Stimulated activated CD4-positive, alpha-beta T cell treated with anti-CD3 and anti-CD28 coated beads, Interleukin-1b, Interleukin-23, amount 100 ng/mL, for 48 hours (primary cell): ENCODE results near the gene MAML2.
"Not testable (repeated sequence)": the region's sequence is repeated elsewhere in the genome, so short reads cannot be mapped to it uniquely, and the experiment has no call there.

Experiments used
- DNase-seq: peaks from one replicate; pipeline ENCODE4 v3.0.0-alpha.2; 2020

The MAML2 gene

DNA sequence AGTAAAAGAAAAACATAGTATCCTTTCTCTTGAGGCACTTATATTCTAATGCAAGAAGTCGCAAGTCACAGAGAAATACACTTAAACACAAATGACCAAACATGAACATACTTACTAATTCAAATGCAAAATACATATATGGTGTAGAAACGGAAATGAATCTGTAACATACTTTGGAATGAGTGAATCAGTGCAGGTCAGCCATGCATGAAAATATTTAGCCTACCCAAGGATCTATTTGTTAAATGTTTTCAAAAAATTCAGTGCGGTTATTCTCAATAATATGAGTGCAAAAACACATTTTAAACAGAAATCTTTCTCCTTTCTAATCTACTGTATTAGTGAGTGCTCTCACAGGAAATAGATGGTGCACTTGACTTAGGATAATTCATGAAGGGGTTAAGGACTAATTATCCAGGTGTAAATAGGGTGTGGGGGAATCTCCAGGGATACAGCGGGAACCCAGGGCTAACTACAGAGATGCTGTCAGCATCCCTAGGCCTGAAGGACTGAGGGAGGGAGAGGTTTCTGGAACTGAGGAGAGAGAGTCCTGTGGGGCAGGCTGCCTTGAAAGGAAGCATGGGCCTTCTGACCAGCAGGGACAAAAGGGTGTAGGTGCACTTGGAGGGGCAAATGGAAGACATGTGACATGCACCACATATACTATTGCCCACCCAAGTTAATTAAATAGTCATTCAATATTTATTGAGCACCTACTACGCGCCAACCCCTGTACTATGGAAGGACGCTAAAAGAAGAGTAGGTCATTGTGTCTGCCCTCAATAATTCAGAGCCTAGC lies 139.2 kb downstream of the MAML2 start:
- no peak for DNase-seq

DNA sequence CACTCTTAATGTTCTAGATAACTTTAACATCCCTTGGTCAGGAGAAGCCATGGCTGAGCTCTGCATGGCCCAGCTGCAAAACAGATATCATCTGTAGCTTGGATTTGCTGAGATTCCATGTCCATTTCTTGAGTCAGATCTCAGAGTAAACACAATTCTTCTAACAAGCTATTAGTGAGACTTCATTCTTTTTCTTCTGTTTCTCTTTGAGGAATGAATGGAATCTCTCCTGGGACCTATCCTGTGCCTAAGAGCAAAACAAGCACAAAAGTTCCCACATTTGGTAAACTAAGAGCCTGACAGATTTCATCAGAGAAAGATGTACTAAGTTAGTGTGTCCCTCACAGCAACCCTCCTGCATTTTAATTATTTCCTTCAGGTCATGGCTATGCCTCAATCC lies 142.8 kb downstream of the MAML2 start:
- DNase-seq, result no peak

DNA sequence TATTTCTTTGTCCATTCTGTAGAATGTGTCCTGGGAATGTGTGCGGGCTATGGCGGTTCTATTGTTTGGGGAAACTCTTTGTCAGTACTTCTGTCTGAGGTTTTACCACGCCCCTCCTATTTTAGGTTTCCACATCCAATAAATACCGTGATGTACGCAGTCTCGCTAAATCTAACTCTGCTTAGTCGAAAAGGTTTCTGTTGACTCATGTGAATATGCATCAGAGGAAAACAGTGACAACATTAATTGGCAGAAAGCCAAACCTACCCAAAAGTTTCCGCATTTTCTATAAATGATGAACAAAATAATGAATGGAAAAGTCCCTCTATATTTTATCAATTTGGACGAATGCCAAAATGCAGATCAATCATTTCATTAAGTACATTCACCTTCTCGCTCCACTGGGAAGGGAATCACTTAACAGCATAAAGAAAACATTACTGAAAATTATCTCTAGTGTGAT lies 143.4 kb downstream of the MAML2 start:
- DNase-seq, result peak; percentile 63

DNA sequence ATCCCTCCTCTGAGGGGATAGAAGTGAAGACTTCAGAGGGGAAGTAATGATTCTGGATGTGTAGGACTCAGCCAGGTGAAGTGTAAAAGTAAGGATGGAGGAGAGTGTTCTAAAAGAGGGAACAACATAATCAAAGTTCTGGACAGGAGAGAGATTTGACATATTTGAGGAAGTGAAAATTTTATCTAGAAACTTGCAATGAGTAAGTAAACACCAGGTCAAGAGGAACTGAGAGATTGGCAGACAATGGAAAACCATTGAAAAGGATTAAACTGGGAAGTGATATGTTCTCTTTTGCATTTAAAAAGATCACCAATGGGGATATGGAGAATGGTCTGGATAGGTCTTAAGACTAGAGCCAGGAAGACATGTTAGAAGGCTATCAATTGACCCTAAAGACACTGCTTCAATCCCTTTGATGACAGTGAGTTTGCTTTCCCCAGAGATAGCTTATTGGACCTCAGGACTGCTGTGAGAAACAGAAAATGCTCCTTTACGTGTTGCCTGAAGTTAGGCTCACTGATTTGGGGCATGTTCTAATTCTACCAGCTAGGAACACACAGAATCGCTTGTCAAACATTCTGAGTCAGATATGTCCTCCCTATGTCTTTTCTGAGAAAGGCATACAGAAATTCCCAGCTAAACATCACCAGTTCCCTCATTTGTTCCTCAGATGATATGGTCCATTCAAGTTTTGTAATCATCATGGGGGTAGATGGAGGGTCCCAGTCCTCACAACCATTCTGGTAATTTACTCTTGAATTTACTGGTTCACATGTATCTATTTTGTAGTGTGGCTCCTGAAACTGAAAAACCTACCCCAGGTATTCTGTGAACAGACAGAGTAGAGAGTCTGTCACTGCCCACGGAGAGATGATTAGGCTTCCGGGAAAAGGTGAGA lies 144.9 kb downstream of the MAML2 start:
- DNase-seq, result no peak

DNA sequence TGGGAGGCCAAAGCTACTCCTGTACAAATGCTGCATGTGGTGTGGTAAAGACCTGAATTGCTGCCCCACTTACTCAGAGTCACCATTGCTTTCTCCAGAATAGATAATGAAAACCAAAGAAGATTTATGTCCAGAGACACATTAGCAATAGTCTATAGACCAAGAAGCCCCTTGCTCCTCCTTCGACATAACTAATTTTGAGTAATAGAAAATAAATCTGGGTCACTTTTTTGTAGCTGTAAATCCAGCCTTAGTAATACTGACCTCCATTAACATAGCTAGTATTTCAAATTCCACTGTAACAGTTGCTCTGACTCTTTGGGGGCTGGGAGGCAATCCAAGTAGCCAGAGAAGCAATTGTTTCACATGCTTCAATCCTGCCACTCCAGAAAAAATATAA lies 145.9 kb downstream of the MAML2 start:
- DNase-seq, result no peak

DNA sequence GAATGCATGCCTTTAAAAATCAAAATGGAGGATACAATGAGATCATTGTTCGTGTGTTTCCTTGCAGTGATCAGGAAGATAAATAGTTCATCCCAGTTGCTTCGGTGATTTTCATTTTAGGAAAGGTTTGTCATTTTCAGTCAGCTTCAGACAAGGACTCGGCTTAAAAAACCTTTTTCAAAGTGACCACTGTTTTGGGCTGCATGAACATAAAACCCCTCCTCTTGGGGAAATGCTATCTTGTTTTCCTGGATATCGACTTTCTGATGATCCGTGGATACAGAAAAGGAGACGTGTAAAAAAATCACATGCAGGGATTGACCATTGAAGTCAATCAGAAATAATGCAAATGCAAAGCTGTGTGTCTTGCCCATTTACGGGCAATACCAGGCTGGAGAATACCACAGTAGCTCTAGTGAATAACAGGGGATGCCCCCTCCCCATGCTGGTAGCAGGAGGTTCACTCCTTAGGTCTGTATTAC lies 146.8 kb downstream of the MAML2 start:
- DNase-seq, result no peak

DNA sequence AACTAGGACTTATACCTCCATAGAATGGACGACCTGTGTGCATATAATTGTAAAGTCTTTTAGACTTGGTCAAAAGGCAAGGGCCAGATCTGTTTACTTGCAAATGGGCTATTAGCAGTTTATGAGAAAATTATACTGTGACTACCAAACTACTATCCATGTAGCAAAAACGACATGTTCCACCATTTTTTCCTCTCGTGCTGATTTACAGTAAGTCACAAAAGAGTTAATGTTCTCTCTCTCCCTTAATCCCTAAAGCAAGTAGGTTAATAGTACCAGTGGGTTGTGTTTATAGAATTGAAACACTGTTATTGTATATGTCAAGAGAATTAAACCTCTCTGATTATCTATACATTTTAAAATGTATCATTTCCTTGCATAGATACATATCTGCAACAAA lies 147.3 kb downstream of the MAML2 start:
- DNase-seq, result no peak

DNA sequence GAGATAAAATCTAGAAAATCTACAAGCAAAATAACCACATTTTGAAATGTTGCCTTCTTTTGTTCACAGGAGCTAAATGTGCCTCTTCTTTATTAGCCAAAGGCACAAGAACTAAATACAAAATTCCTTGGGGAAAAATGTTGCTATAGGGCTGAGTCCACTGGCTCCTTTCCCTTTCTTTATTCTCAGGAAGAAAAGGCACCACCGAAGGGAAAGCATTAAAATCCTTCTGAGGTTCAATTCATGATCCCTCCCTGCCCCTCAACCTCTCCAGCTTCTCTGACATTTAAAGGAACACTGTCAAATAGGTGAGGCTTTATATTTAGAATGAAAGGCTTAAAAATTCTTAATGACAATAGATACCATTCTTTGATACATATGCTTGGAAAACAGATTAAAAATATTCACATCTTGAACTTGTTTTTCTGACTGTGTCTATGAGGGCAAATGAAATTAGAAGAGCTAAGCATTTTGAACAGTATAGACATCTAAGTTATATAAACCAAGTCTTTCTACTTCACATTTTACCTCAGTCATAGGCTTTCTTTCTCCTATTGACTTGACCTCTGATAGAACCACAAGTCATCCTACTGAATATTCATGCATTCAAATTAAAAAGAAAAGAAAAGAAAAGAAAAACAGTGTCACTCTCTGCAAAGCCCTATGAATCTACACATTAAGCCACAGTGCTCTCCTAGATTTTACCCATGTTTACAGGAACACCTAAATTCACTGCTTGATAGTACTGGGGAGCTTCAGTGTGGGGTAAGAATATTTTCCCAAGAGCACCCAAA lies 148.2 kb downstream of the MAML2 start:
- no peak for DNase-seq

DNA sequence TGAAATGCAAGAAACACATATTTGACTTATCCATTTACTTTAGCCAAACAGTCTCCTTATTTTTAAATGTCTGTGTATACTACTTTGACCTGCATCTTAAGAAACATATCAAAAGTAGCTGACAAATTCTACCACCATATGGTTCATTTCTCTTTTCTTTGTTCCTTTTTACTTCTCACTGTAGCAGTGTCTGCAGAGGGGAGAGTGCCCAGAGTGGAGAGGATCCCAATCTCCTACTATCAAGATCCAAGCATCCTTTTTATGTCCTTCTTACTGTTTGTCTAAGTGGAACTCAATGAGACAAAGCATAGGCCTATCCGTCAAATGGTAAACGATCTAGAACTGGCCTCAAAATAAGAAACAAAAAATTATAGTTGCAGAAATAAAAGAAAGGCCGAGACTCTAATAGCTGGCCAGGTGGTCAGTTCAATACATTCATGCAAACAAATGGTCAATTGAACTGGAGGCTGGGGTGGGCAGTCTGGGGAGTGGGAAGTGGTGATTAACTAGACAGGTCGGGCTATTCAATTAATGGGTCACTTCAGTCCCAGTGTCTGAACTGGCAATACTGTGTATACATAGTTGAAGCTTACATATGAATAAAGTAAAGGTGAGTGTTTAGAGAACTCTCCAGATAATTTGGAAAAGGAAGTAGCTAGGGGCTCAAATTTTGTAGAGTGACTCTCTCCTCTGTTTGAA lies 149.1 kb downstream of the MAML2 start:
- DNase-seq, result no peak

DNA sequence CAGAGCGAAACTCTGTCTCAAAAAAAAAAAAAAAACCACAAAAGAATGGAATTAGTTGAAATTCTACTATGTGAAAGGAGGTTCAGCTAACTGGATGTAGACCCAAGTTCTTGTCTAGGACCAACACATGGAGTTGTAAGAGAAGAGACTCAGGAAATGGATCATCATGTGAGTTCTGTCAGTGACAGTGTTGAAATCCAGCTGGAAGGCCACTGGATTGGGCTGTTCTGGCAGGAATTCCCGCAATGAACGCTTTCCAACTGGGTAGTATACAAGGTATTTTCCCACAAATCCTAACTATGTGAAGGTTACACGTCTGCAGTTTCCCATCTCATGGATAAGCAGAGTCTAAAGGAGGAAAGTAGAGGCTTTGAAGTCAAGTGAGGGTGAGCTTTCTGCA lies 151.2 kb downstream of the MAML2 start:
- DNase-seq, result no peak

DNA sequence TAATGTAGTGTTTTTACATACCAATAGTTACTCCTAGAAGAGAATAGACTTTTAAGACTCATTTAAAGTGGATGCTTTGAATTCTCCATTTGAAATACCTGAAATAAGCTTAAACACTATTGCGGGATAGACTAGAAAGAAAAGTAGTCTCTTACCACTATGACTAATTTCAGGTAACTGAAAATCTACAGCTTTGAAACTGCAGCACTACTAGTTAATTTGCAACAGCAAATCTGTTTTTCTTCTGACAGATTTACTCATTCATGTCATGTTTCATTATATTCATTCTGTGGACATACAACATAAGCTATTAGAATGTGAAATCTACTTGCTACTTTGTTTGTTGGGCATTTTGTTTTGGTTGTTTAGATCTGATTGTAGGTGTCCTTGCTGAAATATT lies 153.6 kb downstream of the MAML2 start:
- no peak for DNase-seq

DNA sequence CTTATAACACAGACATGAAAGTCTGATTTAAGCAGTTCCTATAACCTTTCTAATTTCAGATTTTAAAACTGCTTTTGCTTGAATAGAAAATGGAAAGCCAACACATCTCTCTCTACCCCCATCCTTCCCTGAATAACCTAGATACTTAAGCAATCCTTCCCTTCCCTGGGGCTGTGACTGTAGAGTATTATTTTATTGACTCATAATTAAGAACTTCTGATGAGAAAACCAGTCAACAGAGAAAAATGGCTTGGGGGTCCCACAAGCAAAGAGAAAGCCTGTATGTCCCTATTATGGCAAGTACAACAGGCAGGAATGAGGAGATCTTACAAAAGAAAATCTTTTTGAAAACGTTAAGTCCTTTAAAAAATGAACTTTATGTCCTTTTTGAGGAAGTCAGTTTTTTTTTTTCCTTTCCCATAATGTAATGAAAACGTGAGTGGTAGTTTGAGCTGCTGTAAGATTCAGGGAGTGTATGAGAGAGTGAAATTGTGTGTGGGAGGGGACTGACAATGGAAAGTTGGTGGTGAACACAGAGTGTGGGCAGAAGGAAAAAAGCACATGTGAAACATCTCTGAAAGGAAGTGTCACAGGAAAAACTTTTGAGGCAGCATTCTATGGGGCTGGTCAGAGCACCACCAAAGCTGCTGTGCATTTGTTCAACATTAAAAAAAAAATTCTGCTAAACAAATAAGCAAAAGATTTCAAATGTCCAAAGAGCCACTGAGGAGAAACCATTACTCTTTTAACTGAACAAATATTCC lies 154.6 kb downstream of the MAML2 start:
- DNase-seq, result peak; percentile 40

DNA sequence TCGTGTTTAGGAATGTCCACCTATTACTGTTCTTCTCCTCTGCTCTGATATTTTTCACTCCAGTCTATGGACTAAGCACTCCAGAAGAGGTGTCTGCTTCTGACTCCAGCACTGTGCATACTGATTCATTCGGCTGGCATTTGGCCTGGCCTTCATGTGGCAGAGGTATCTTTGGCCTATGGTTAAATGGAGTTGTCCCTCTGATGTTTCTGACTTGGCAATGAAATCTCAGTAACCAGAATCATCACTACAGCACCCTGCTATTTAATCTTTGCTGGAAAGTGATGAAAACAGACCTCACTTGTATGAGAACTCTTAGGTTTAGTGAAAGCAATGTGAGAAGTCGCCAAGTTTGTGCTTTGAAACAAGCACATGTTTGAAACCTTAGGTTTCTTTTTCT lies 155.2 kb downstream of the MAML2 start:
- DNase-seq, result peak; percentile 55

DNA sequence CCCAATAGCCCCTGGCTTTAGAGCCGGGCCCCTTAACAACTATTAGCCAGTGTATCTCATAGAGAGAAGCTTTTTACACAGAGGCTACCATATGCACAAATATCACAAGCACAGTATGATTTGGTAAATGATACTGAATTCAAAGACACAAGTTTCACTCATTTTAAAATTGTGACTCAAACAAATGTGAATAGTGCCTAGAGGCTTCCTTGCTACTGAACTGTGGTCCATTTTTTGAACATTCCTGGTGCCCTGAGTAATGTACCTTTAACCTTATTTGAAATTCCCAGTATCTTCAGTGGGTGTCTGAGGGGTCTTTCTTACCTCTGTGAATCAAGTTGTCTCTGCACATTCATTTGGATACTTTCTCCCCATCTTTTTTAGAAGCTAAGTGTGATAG lies 156.2 kb downstream of the MAML2 start:
- DNase-seq, result no peak

DNA sequence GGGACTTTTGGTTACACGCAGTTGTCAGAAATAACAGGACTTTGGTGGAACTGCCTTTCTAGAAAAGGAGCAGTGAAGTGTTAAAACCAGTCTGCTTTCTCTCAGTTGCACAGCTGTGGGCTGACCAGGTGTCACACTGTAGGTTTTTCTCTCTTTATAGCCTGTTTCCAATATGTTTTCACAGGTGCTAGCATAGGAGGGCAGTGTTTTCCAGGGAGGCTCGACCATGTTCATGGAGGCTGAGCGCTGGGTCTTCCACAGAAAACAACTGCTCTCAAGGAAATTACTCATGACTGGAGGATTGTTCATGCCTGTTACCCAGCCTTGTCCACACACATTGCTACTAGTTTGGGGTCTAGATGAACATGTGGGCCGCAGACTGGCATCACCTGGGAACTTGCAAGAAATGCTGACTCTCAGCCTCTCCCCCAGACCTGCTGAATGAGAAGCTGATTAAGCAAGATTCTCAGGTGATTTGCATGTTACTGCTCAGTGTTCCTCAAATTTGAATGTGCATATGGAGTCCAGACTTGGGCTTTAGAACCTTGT lies 157.7 kb downstream of the MAML2 start:
- DNase-seq, result no peak

DNA sequence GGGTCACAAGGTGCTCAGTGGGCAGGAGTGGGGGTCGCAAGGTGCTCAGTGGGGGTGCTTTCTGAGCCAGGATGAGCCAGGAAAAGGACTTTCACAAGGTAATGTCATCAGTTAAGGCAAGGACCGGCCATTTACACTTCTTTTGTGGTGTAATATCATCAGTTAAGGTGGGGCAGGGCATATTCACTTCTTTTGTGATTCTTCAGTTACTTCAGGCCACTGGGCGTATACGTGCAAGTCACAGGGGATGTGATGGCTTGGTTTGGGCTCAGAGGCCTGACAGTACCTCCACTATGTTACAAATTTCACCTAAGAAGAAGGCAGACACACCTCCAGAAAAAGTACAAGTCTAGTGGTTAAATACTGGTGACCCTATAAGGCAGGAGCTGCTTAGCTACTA lies 162.1 kb downstream of the MAML2 start:
- not testable (repeated sequence) for DNase-seq

DNA sequence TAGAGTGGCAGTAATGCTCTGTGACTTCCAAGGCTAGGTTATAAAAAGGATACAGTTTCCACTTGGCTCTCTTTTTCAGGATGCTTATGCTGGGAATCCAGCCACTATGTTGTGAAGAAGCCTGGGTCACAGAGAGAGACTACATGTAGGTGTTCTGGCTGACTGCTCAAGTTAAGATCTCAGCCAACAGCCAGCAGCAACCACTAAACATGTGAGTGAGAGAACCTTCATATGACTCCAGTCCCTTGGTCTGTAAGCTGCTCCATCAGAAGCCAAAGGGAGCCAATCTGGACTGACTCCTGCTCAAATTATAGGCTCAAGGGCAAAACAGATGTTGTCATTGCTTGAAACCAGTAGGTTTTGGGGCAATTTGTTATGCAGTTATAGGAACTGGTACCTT lies 162.7 kb downstream of the MAML2 start:
- DNase-seq, result no peak

DNA sequence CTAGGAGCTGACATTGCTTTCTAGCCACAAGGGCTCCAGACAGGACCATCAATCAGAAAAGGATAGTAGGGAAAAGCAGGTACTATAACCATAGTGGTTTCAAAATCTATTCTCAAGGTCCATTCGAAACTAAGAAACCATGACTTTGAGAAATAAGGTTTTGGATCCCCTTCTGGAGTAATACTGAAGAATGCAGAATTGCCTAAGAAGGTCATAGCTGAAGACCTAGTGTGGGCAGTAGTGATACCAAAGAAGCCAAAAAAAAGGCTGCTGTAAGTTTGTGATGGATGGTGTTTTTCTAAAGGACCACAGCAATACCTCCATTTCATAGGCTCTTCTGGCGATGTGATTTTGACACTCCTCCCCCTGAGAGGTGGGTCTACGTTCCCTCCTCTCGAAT lies 163.1 kb downstream of the MAML2 start:
- no peak for DNase-seq

DNA sequence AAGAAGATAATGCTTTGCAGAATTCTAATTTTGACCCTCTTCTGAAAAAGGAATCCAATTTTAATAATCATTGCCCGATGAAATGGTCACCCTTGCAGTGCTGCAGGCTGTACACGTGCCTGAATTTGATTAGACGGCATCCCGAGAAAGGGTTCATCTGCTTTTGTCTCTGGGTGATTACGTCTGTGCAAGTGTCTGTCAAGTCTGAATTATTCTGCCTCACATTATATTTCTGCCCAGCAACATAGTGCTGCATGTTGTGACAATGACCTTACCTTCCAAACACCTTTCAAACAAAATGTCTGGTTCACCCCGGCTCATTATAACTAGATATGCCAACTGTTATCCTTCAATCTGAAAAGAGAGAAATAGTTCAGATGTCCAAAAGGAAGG lies 164.1 kb downstream of the MAML2 start:
- no peak for DNase-seq

DNA sequence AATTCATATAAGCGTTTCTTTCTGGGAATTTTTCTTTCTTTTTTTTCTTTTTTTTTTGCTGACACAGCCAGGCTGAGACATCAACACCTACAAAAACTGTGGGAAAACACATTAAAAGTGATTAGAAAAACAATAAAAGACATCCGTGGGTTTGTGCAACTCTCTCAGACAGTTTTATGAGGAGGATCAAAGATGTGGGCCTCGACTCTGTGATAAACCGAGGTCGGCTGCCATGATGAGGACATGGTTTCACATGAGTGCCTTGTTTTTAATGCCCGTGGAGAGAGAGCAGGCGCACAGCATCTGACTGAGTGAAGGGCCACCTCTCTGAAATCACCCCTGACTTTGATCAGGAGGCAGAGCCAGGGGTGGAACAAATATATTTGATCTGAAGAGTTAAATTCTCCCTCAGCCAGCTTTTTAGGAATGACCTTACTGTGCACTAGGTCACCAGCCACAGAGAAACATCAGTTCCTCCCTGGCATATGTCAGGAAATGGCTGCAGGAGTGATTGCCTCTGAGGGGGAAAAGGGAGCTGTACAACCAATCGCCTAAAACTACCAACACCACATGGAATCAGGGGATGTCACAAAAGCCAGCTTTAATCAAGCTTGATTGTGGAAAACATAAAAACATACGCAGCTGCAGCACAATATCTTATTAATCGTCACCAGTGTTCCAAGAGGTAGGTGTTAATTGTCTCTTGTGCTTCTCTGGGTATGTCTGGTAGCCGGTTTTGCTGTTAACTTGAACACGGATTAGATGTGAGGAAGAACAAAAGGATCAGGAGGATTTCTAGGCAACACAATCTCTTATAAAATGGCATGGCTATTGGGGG lies 164.7 kb downstream of the MAML2 start:
- no peak for DNase-seq
